Body of pancreas (tissue), 4 donors: ENCODE data around the gene C3orf85.

ENCODE experiments used
- POLR2A ChIP-seq, 3 donors: fragments of 450-650 bp; IDR thresholded peaks; one replicate each; pipeline ENCODE4 v1.6.1; 2016; ENCODE audit warnings: antibody characterized with exemption in 3 of 3, mild to moderate bottlenecking in 2 of 3
- TF ChIP-seq, protein P1 (sequence below), 7 experiments: fragments of 450-650 bp in 4 of 7; fragments of 200-600 bp in 3 of 7; sonication (generic) in 3 of 7; IDR thresholded peaks; one replicate each; pipeline ENCODE4 v1.5.1; 2016 to 2019; ENCODE audit warnings: antibody characterized with exemption in 7 of 7

DNA sequence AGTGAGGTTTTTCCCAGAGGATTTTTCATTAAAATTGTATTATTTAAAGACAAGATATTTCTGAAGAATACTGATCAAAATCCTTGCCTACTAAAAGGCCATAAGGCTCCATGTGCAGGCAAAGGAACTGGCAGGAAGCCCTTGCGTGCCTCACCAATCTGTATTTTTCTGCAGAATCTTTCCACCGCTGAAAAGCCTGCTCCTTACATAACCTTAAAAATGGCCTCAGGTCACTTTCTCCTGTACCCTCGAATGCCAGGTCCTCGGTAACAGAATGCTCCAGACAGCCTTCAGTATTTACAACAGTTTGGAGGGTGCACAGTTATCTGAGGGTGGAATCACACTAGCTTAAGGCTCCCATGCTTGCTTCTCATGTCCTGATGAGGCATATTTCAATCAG lies 21.8 kb upstream of the C3orf85 start:
- TF ChIP-seq POLR2A (IDR thresholded peaks at IDR 0.05), result no peak
- TF ChIP-seq, protein P1, sequence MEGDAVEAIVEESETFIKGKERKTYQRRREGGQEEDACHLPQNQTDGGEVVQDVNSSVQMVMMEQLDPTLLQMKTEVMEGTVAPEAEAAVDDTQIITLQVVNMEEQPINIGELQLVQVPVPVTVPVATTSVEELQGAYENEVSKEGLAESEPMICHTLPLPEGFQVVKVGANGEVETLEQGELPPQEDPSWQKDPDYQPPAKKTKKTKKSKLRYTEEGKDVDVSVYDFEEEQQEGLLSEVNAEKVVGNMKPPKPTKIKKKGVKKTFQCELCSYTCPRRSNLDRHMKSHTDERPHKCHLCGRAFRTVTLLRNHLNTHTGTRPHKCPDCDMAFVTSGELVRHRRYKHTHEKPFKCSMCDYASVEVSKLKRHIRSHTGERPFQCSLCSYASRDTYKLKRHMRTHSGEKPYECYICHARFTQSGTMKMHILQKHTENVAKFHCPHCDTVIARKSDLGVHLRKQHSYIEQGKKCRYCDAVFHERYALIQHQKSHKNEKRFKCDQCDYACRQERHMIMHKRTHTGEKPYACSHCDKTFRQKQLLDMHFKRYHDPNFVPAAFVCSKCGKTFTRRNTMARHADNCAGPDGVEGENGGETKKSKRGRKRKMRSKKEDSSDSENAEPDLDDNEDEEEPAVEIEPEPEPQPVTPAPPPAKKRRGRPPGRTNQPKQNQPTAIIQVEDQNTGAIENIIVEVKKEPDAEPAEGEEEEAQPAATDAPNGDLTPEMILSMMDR (IDR thresholded peaks at IDR 0.05), result no peak
